SK-N-SH treated with all-trans-retinoic acid at 6 μM for 48 hours (cell line): ENCODE measurements around the gene APOA5.

ENCODE experiments used
- ATAC-seq: fragments of 200-7000 bp; cut with Tn5 transposase; 3 replicates; pipeline ENCODE4 v1.9.1; 2020; ENCODE audit warnings: mild to moderate bottlenecking, moderate library complexity
- ARNTL ChIP-seq: fragments of 450-650 bp; formaldehyde crosslinking; IDR thresholded peaks from 2 replicates; pipeline ENCODE4 v1.5.0; 2020; ENCODE audit warnings: low read depth, mild to moderate bottlenecking, moderate library complexity, borderline replicate concordance
- BACH2 ChIP-seq: fragments of 250-450 bp; sonication (Bioruptor Pico); IDR thresholded peaks from 2 replicates; pipeline ENCODE4 v1.9.0; 2021; ENCODE audit warnings: mild to moderate bottlenecking, borderline replicate concordance
- CSDC2 ChIP-seq: fragments of 250-450 bp; sonication (Bioruptor Pico); IDR thresholded peaks from 2 replicates; pipeline ENCODE4 v1.5.0; 2020; ENCODE audit warnings: mild to moderate bottlenecking, moderate library complexity
- ESRRG ChIP-seq: fragments of 250-450 bp; sonication (Bioruptor Pico); IDR thresholded peaks from 2 replicates; pipeline ENCODE4 v1.6.1; 2021; ENCODE audit warnings: mild to moderate bottlenecking
- GLIS3 ChIP-seq: fragments of 250-450 bp; sonication (Bioruptor Pico); IDR thresholded peaks from 2 replicates; pipeline ENCODE4 v1.5.0; 2020; ENCODE audit warnings: mild to moderate bottlenecking, moderate library complexity
- PPARA ChIP-seq: fragments of 250-450 bp; sonication (Bioruptor Pico); IDR thresholded peaks from 2 replicates; pipeline ENCODE4 v1.5.0; 2020; ENCODE audit warnings: mild to moderate bottlenecking, borderline replicate concordance
- SNAI2 ChIP-seq: fragments of 250-450 bp; sonication (Bioruptor Pico); IDR thresholded peaks from 2 replicates; pipeline ENCODE4 v1.5.0; 2020; ENCODE audit warnings: mild to moderate bottlenecking, moderate library complexity
- TCF4 ChIP-seq: fragments of 250-450 bp; sonication (Bioruptor Pico); IDR thresholded peaks from 2 replicates; pipeline ENCODE4 v1.8.0; 2021; ENCODE audit warnings: mild to moderate bottlenecking, moderate library complexity, borderline replicate concordance
- TOX ChIP-seq: fragments of 250-450 bp; sonication (Bioruptor Pico); IDR thresholded peaks from 2 replicates; pipeline ENCODE4 v1.8.0; 2021; ENCODE audit warnings: mild to moderate bottlenecking, moderate library complexity, borderline replicate concordance
- ZFP30 ChIP-seq: fragments of 450-650 bp; formaldehyde crosslinking; IDR thresholded peaks from 2 replicates; pipeline ENCODE4 v1.5.0; 2022; ENCODE audit warnings: mild to moderate bottlenecking, moderate library complexity
- ZNF565 ChIP-seq: fragments of 450-650 bp; formaldehyde crosslinking; conservative IDR thresholded peaks from 2 replicates; pipeline ENCODE4 v1.5.0; 2020; ENCODE audit warnings: low read depth, mild to moderate bottlenecking, moderate library complexity
- ZNF8 ChIP-seq: fragments of 450-650 bp; formaldehyde crosslinking; IDR thresholded peaks from 2 replicates; pipeline ENCODE4 v1.5.0; 2020; ENCODE audit warnings: mild to moderate bottlenecking, moderate library complexity
- TF ChIP-seq, protein P1 (sequence below): fragments of 250-450 bp; sonication (Bioruptor Pico); IDR thresholded peaks from 2 replicates; pipeline ENCODE4 v1.8.0; 2021; ENCODE audit warnings: low read depth, mild to moderate bottlenecking, moderate library complexity, borderline replicate concordance
- TF ChIP-seq, protein P2 (sequence below): fragments of 250-450 bp; sonication (Bioruptor Pico); IDR thresholded peaks from 2 replicates; pipeline ENCODE4 v1.5.1; 2021; ENCODE audit warnings: mild to moderate bottlenecking, moderate library complexity
- TF ChIP-seq, protein P3 (sequence below): fragments of 250-450 bp; sonication (Bioruptor Pico); IDR thresholded peaks from 2 replicates; pipeline ENCODE4 v1.5.0; 2020; ENCODE audit warnings: mild to moderate bottlenecking, moderate library complexity
- TF ChIP-seq, protein P4 (sequence below): fragments of 250-450 bp; sonication (Bioruptor Pico); IDR thresholded peaks from 2 replicates; pipeline ENCODE4 v1.8.0; 2020; ENCODE audit warnings: mild to moderate bottlenecking, moderate library complexity, borderline replicate concordance

APOA5 gene

DNA sequence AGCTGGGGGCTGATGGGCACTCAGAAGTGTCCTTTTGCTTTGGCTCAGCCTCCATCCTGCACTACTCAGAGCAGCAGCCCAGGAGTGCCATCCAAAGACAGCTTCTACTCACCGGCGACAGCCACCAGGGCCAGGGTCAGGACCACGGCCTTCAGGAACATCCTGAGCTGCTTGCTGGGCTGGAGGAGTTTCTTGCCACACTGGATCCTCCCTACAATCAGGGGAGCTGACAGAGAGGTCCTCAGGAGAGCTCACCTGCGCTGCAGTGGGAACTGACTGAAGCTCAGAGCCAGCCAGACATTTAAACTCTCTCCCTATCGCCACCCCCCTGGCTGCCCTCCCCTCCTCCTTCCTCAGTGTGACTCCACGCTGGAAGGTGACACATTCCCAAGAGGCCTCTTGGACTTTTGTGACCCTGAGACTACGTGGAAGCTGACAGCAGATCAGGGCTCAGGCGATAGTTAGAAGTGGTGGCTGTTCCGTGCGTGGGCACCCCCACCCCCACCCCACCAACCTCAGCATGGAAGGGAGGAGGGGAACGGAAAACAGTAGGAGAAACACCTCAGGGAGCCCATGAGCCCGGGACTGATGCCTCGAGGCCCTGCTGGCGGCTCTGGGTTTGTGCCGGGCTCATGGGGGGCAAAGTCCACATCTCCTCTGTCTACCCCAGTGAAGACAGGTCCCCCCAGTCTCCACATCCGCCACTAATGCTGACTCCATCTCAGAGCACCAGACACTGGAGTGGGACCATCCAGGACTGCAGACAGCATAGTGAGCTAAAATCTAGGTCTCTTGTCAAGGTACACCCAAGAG lies 31.6 kb upstream of the APOA5 start, which contains the start of gene APOA4 (continued):
- TF ChIP-seq, protein P1, sequence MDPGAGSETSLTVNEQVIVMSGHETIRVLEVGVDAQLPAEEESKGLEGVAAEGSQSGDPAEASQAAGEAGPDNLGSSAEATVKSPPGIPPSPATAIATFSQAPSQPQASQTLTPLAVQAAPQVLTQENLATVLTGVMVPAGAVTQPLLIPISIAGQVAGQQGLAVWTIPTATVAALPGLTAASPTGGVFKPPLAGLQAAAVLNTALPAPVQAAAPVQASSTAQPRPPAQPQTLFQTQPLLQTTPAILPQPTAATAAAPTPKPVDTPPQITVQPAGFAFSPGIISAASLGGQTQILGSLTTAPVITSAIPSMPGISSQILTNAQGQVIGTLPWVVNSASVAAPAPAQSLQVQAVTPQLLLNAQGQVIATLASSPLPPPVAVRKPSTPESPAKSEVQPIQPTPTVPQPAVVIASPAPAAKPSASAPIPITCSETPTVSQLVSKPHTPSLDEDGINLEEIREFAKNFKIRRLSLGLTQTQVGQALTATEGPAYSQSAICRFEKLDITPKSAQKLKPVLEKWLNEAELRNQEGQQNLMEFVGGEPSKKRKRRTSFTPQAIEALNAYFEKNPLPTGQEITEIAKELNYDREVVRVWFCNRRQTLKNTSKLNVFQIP (CRISPR knock-in tag): no peak
- TF ChIP-seq, all 23 proteins: peak for 0

DNA sequence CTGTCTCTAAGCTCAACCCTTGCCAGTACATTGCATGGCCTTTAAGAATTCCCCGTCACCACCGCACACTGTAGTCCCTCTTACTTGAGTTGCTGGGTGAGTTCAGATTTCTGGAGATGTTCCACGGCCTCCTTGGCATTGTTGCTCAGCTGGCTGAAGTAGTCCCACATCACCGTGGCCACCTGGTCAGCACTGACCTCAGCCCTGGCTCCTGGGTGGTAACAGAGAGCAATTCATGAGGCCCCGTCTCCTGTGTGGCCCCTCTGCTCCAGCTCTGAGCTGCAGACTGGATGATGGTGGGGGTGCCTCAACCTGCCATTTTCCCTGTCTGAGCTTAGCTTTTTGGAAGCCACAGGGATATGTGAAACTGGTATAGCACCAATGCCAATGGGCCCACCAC lies 30.9 kb upstream of the APOA5 start:
- TF ChIP-seq, protein P2, sequence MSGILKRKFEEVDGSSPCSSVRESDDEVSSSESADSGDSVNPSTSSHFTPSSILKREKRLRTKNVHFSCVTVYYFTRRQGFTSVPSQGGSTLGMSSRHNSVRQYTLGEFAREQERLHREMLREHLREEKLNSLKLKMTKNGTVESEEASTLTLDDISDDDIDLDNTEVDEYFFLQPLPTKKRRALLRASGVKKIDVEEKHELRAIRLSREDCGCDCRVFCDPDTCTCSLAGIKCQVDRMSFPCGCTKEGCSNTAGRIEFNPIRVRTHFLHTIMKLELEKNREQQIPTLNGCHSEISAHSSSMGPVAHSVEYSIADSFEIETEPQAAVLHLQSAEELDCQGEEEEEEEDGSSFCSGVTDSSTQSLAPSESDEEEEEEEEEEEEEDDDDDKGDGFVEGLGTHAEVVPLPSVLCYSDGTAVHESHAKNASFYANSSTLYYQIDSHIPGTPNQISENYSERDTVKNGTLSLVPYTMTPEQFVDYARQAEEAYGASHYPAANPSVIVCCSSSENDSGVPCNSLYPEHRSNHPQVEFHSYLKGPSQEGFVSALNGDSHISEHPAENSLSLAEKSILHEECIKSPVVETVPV: no peak
- TF ChIP-seq ESRRG (CRISPR knock-in tag): no peak
- TF ChIP-seq ZNF565 (CRISPR knock-in tag): no peak
- TF ChIP-seq ZNF8: no peak
- no peak for TF ChIP-seq GLIS3 (CRISPR knock-in tag)
- TF ChIP-seq BACH2 (CRISPR knock-in tag): no peak
- no peak for TF ChIP-seq TOX (CRISPR knock-in tag)
- no peak for ATAC-seq

DNA sequence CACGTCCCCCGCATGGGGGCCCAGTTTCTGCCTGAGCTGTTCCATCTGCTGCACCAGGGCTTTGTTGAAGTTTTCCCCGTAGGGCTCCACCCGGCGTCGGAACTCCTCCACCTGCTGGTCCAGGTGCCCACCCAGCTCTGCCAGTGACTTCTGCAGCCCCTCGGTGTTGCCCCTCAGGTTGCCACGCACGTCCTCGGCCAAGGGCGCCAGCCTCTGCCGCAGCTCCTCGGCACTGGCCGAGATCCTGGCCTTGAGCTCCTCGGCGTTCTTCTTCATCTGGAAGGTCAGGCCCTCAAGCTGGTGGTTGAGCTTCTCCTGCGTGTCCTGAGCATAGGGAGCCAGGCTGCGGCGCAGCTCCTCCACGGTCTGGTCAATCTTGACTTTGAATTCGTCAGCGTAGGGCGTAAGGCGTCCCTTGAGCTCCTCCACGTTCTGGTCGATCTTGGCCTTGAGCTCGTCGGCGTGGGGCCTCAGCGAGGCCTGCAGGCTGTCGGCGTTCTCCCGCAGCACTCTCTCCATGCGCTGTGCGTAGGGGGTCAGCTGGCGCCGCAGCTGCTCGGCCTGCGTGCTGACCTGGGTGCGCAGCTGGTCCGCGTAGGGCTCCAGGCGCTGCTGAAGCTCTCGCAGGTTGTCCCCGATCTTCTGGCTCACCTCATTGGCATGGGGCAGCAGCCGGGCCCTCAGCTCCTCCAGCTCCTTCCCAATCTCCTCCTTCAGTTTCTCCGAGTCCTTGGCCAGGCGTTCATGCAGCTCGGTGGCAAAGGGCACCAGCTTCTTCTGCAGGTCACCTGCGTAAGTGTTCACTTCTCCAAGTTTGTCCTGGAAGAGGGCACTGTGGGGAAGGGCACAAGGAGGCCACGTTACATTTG lies 29.6 kb upstream of the APOA5 start:
- TF ChIP-seq, protein P3, sequence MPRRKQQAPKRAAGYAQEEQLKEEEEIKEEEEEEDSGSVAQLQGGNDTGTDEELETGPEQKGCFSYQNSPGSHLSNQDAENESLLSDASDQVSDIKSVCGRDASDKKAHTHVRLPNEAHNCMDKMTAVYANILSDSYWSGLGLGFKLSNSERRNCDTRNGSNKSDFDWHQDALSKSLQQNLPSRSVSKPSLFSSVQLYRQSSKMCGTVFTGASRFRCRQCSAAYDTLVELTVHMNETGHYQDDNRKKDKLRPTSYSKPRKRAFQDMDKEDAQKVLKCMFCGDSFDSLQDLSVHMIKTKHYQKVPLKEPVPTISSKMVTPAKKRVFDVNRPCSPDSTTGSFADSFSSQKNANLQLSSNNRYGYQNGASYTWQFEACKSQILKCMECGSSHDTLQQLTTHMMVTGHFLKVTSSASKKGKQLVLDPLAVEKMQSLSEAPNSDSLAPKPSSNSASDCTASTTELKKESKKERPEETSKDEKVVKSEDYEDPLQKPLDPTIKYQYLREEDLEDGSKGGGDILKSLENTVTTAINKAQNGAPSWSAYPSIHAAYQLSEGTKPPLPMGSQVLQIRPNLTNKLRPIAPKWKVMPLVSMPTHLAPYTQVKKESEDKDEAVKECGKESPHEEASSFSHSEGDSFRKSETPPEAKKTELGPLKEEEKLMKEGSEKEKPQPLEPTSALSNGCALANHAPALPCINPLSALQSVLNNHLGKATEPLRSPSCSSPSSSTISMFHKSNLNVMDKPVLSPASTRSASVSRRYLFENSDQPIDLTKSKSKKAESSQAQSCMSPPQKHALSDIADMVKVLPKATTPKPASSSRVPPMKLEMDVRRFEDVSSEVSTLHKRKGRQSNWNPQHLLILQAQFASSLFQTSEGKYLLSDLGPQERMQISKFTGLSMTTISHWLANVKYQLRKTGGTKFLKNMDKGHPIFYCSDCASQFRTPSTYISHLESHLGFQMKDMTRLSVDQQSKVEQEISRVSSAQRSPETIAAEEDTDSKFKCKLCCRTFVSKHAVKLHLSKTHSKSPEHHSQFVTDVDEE (CRISPR knock-in tag): no peak
- TF ChIP-seq ZFP30 (CRISPR knock-in tag) (no peak), TCF4 (CRISPR knock-in tag) (no peak)
- no peak; the same call in 2 of the 3 replicates for ATAC-seq

DNA sequence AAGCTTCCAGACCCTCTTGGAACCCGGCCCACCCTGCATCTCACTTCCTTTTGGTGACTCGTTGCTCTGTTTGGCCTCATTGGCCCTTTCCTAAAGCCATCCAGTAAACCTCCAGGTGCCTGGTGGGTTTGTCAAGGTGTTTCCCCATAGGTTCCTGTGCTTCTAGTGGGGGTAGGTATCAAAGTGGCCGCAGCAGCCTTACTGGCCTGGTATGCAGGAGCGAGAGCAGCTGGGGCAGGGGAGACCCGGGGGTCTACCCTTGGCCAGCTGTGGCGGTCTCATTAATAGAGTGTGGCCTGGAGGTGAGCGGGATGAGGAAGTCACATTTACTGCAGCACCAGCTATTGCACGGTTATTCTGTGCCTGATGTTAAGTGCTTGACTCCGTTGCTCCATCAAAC lies 27.4 kb upstream of the APOA5 start:
- no peak for TF ChIP-seq ARNTL (CRISPR knock-in tag)
- TF ChIP-seq PPARA: no peak
- TF ChIP-seq CSDC2 (CRISPR knock-in tag): no peak
- no peak for TF ChIP-seq GLIS3 (CRISPR knock-in tag)
- TF ChIP-seq, protein P2: no peak
- TF ChIP-seq ESRRG (CRISPR knock-in tag): no peak
- TF ChIP-seq, protein P4, sequence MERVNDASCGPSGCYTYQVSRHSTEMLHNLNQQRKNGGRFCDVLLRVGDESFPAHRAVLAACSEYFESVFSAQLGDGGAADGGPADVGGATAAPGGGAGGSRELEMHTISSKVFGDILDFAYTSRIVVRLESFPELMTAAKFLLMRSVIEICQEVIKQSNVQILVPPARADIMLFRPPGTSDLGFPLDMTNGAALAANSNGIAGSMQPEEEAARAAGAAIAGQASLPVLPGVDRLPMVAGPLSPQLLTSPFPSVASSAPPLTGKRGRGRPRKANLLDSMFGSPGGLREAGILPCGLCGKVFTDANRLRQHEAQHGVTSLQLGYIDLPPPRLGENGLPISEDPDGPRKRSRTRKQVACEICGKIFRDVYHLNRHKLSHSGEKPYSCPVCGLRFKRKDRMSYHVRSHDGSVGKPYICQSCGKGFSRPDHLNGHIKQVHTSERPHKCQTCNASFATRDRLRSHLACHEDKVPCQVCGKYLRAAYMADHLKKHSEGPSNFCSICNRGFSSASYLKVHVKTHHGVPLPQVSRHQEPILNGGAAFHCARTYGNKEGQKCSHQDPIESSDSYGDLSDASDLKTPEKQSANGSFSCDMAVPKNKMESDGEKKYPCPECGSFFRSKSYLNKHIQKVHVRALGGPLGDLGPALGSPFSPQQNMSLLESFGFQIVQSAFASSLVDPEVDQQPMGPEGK (CRISPR knock-in tag): no peak
- no peak for TF ChIP-seq SNAI2 (CRISPR knock-in tag)
- no peak for TF ChIP-seq TOX (CRISPR knock-in tag)
- no peak for TF ChIP-seq ZFP30 (CRISPR knock-in tag)
- TF ChIP-seq, protein P1 (CRISPR knock-in tag): no peak
- ATAC-seq: no peak
